Superior temporal gyrus (tissue), 1 donor: ENCODE measurements around the gene YWHAH.
A peak's percentile ranks its signal among the peaks of the same experiment; 100 is the strongest.

ENCODE experiments used
- DNase-seq: peaks from one replicate; pipeline ENCODE4 v3.0.0-alpha.2; 2016; ENCODE audit errors: extremely low spot score

Gene YWHAH

DNA sequence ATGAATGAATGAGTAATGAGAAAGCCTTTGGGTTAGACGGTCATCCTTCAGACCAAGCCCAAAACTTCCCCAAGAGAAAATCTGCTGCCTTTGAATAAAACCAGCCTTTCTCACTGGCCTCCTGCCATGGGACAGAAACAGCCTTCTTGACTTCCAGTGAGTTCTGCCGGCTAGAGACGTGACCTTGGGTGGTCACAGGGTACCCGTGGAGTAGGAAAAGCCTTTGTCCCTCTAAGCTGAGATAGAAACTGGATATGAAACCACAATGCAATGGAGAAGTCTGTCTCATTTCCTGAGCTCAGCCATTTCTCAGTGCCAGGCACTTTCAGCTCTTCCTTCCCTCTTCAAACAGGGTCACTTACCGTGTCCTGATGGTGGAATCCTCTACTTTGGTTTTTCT, 21.2 kb upstream of the YWHAH start:
- DNase-seq = no peak

DNA sequence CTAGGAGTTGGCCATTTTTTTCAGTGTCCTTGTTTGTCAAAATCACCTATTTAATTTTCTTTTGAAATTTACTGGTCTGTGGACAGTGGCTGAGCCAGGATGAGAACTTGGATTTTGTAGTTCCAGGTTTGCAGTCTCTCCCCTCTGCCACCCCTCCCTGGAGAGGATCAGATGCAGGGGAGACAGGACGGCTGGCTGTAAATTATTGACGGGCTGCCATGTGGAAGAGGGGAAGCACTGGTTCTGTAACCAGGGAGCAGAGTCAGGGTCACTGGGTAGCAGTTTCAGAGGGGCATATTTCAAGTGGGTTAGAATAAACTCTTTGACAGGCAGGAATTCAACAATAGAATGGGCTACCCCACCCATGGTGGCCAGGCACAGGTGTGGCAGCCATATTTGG, 20.6 kb upstream of the YWHAH start:
- no peak for DNase-seq

DNA sequence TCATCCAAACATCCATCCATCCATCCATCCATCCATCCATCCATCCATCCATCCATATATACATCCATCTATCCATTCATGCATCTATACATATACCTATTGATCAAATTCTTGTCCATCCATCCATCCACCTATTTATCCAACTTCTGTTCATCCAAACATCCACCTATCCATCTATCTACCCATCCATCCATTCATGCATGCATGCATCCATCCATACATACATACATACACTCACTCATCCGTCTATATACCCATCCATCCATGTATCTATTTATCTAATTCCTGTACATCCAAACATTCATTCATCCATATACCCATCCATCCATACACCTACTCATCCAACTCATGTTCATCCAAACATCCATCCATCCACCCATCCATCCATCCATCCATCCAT, 19.3 kb upstream of the YWHAH start:
- DNase-seq = no peak

DNA sequence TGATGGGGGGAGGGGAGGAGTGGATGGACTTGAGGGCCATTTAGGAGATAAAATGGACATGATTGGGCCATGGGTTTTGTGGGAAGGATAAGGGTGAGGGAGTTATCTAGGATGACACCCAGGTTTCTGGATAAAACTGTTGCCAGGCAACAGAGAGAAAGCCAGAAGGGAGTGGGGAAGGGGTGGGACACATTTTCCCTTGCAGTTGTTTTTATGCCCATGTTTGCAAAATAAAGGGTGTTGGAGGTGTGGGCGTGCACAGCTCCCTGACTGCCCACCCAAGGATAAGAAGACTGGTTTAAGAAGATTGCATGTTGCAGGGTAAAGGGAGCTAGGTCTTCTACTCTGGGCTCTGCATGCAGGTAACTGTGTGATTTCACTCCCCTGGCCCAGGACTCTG, 18.3 kb upstream of the YWHAH start:
- no peak for DNase-seq

DNA sequence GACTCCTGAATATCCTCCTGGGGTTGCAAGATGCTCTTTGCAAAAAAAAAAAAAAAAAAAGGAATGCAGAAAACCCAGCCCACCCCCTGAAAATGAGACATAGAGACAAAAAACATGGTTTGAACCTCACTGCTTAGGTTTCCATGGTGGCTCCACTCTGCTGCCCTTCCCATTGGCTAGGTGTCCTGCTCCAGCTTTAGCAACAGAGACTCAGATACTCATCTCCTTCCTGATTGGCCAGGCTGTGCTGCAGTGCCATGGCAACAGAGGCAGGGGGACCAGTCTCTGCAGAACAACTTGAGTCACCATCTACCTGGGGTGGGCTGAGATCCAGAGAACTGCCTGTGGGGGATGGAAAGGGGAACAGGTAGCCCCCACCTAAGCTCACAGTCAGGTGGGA, 17.4 kb upstream of the YWHAH start:
- peak; percentile 82 for DNase-seq

DNA sequence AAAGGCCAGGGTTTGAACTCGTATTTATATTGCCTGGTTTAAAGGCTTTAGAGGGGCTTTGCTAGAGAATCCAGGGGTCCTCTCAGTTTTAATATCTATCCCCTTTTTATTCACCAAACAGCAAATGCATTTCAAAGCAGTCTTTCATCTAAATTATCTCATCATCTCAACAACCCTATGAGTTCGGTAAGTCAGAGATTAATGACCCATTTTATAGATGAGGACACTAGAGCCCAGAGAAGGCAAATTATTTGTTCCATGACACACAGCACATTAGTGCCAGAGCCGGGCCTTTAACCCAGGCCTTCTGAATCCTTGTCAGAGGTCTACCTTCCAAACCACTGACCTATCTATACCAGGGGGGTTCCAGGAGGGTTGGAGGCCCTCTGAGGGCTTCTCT, 16.8 kb upstream of the YWHAH start:
- no peak for DNase-seq

DNA sequence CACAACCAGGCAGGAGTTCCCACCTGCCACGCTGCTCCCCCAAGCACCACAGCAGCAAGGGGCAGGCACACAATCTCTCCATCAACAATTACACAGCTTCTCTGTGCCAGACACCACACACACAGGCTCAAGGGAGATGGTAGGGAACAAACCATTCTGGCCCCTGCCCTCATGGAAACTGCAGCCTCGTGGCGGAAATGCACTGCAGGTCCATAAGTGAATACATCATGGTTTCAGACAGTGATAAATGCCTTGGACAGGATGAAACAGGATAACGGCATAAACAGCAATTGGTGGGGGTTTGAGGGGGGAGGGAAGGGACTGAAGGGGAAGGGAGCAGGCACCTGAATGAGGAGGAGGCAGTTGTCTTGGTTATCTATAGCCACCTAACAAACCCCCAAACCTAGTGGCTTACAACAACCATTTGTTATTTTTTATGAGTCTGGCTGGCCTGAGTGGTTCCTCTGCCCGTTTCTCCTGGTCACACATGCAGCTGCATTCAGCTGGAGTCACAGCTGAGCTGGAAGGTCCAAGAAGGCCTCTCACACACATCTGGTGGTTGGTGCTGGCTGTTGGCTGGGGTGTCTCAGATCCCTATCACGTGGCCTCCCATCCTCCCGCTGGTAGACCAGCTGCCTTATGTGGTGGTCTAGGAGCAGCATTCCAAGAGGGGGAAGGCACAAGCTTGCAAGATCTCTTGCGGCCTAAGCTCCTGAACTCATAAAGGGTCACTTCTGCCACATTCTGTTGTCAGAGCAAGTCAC, 15.0 kb upstream of the YWHAH start:
- no peak for DNase-seq

DNA sequence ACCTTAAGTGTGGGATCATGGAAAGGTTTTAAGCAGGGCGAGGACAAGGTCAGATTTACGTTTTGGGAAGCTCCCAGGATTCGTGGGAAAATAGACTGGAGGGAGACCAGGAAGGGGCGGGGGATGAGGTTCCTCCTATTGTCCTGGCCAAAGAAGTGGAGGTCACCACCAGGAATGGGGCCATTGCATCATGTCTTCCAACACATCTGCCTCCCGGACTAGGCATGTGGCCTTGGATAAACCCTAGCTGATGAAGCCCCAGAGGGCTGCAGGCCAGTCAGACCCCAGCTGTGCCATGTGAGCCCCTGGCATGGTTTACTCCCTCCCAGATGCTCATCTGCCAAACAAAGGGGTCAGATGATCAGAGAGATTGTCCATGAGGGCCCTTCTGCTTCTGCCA, 11.5 kb upstream of the YWHAH start:
- DNase-seq = no peak

DNA sequence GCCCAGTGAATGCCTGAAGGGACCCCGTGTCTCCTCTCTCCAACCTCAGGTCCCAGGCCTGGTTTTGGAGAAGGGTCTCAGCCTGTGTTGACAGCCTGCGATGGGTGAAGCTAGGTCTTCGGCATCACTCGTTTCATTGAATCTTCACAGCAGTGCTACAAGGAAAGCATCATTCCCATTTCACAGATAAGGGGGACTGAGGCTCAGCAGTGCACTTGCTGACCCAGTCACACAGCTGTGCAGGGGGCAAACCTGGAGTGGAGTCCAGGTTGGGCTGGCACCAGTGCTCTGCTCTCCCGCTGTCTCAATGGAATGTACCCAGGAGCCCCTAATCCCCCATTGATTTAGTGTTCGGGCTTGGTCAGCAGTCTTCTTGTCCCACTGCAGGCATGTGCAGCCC, 10.9 kb upstream of the YWHAH start:
- no peak for DNase-seq

DNA sequence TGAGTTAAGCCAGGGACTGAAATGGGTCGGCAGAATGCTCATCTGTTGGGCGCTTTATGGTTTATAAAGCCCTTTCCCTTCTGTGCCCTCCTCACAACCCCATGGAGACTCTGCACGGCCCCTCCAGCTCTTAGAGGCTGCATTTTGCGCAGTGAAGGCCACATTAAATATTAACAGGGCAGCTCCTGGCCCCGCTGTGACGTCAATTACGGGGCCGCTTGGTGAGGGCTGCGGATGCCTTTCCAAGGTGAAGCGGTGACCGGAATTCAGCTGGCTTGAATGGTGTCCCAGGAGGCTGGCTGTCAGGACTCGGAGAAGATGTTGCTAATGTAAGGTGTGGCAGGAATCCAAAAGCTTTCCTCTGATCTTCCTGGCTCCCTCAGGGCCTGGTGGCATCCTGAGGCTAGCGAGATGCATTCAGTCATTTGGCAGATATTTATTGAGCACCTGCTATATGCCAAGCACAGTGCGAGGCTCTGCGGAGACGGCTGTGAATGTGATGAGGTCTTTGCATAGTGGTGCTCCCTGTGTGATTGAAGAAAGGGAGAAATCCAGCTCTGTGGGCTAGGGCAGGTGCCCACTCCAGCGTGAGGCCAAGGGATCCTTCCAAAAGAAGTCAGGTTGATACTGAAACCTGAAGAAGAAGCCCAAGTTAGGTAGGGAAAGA, 10.4 kb upstream of the YWHAH start:
- DNase-seq = no peak

DNA sequence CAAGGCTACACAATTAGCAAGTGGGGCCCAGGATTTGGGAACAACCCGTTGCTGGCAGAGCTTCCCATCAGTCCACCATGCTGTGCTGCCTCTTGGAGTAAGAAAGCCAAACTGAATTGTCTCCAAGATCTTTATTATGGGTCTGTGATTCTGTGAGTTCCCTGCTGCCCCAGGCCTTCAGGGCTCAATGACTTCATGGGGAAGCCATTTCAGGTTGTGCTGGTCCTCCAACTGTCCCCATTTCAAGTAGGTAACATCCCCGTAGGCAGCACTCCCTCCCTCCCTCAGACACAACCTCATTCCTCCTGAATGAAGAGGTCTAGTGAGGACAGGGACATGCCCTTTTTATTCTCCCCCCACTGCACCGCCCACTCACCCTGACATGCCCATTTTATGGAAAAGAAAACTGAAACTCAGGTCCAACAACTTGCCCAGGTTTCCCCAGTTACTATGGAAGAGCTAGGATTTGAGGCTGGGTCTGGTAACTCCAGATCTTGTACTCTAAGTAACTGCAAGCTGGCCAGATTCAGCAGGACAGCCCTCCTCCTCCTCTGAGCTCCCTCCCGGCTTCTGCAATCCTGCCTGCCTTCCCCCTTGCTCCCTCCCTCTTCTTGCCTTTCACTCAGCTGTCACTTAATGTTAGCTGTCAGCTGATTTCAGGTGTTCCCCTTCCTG, 8.2 kb upstream of the YWHAH start:
- DNase-seq = no peak

DNA sequence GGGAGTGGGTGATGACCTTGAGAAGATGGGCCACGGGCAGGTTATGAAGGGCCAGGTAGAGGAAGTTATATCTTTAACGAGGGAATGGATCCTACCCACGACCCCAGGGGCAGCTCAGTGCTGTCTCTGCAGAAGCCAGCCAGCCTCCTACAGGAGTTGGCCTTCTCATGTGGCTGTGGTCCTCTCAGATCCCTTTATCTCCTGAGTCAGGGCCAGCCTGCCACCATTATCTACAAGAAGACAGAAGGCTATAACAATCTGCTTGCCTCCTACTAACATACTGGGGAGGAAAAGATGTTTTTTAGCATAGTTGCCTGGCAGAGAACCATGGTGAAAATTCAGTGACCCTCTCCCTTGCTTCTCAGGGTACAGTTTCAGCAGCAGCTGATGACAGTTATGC, 7.0 kb upstream of the YWHAH start:
- DNase-seq = no peak

DNA sequence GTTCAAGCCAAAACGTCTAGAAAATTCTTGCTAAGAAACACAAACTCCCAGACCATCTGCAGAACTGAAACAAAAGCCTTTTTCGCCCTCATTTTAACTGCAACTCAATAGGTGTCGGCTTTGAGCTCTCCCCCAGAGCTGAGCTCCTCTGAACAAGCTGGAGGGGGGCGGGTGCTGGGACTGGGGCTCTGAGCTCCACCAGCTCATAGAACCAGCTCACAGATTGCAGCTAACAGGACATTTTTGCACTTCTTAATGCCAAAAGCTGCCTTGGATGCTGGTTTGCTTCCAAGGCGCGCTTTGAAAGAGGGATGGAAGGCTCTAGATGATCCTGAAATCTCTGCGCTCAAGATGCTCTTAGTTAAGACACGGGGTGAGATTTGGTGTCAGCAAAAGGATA, 6.0 kb upstream of the YWHAH start:
- no peak for DNase-seq

DNA sequence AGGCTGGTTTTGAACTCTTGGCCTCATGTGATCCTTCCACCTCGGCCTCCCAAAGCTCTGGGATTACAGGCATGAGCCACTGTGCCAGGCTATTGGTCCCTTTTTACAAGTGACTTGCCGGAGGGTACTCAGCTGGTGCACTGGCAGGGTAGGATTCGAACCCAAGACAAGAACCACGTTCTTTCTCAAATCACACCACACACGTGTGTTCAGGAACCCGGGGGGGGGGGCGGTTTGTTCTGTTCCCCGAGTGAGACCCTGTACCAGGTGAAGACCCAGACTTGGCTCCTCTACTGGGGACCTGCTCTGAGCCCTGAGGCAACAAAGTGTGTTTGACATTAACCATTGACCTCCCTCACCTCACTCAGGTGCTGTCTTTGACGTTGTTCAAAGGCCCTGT, 3.8 kb upstream of the YWHAH start:
- DNase-seq = no peak

DNA sequence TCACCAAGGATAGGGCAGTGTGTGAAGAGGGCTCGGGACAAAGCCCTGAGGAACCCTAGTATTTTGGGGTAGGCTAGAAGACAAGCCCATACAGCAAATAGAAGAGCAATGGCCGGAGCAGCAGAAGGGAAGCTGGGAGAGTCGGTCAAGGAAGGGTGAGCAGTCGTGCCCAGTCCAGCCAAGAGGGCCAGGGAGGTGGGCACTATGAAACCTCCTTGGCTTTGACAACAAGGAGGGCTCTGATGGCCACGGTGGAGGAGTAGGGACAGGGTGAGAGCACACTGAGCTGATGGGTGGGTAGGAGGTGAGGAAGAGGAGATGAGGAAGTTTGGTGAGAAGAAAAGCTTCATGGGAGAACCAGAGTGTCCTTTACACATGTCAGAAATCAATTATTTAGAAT, 2.2 kb upstream of the YWHAH start:
- DNase-seq = no peak

DNA sequence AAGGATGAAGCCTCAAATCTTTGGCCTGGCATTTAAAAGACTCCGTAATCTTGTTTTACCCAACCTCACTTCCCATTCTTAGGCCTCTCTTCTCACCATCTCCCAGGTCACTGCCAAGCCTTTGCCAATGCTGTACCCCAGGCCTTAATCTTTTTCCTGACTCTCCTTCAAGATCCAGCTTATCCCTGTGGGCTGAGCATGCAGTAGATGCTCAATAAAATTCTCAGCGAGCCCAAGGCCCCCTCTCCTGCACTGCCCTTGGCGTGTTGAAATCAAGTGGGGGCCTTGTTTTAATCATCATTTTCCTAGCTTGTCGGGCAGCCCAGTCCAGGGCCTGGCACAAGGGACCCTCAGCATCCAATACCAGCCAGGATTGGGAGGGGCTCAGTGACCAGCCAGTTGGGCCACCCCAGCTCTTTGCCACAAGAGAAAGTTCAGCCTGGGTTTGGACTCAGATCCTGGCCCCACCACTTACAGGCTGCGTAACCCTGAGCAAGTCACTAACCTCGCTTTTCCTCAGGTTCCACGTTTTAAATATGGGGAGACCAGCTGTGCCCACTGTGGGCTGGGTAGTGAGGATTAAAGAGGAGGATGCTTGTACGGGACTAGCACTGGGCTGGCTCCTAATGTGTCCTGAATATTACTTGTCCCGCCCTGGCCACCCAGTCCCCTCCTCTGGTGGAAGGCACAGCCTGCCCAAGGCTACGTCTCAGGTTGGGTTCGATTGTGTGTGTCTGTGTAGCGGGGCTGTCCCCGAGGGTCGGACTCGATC, 943 bp upstream of the YWHAH start:
- no peak for DNase-seq

DNA sequence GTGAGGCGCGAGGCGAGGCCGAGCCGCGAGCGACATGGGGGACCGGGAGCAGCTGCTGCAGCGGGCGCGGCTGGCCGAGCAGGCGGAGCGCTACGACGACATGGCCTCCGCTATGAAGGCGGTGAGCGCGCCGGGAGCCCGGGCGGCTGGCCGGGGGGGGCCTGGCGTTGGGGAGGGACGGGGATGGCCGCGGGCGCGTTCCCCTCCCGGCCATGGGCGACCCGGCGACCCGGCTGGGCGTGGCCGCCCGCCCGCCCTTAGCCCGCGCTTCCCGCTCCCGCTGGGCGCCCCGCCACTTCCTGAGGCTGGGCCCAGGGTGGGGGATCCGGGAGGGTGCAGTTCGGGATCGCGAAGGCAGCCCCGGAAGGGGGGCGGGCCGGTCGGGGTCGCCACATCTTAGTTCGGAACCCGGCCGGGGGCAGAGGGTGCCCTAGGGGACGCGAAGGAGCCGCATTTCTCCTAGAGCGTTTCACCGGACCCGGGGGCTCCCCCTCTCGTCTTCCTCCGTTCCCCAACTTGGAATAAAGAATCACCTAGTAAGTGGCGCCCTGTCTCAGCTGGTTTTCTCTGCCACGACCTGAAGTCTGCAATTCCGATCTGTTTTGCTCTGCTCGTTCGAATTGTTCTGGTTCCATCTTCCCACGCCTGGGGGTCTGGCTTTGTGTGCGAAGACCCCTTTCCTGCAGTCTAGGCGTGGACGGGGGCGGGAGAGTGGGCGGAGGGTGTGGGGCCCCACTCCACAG, 536 bp downstream of the YWHAH start:
- no peak for DNase-seq

DNA sequence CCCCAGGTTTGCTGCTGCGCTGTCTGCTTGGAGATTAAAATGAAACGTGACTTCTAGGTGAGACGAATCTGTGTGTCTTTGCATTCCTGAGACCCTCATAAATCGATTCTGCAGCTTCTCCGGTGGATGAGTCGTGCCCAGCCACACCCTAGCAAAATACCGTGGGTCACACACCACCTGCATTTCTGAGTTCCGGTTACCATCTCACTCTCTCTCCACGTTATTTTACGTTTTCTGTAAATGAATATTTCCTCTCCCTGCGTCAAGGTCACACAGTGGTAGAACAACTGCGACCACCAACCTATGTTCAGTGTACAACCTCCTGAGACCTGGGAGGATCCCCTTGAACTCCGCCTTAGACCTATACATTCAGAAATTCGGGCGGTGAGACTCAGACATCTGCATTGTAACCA, 1.1 kb downstream of the YWHAH start:
- DNase-seq = no peak

DNA sequence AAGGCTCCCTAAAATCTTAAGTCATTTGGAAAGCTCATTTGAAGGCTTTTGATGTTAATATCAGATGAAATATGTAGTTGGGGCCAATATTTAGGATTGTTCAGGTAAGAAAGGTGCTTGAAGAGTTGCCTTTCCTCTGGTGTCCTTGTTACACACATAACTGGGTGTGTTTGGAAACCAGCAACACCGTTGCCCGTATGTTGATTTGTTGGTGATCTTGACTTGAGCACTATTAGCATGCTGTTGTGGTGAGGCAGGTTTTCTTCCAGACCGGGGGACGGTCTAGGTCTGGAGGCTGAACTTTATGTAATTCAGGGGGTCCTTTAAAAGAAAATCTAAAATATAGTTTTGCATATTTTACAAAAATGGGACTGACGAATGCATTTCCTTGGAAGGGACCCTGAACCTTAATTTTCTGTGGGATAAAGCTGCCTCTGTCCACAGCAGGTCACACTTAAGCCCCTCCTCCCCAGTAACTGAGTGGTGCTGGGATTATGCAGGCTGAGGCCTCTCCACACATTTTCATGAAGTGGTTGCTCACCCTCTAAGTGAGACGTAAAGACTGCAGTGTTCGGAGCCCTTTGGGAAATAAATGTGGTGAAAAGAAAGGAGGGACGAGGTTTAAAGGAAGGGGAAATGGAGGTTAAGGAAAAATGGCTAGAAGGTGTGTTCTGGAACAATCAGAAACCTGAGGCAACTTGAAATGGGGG, 1.8 kb downstream of the YWHAH start:
- no peak for DNase-seq

DNA sequence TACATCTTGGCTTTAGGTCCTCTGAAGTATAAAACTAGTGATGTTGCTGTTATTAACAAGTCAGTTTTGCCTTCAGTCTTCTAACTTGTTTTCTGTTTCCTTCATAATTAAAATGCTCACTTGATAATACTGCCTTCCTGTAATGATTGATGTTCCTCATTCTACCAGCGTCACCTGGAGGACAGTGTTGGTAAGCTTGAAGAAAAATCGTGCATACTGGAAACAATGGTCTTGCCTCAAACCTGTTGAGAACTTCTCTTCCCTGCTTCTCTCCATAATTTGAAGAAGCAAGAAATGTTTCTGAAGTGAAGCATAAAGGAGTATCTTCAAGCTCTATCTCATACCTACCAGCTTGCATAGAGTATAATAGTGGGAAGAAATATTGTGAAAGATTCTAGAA, 3.0 kb downstream of the YWHAH start:
- DNase-seq = no peak

DNA sequence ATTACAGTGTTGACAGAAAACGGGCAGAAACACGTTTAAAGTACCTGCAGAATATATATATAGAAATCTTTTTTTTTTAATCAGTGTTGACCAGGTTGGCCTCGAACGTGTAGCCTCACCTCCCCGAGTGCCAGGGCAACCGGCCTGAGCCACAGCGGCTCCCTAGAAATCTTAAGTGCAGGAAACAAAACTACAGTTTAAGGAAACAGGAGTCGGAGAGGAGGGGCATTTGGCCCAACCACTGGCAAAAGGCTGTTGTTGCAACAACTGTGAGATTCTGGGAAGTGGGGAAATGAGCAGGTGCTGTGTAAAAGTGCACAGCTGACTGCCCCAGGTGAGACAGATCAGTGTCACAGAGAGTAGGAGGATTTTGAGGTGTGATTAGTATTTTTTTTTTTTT, 3.7 kb downstream of the YWHAH start:
- DNase-seq = no peak
